Hematopoietic multipotent progenitor cell treated with erythropoietin and hydrocortisone succinate and interleukin-3 and kit ligand, for 15 days (in vitro differentiated cells): ENCODE measurements around the gene HMGCL.
"Not testable (repeated sequence)": the region's sequence is repeated elsewhere in the genome, so short reads cannot be mapped to it uniquely, and the experiment has no call there.

Source experiments
- DNase-seq: peaks from one replicate; pipeline ENCODE4 v3.0.0-alpha.2; 2015; ENCODE audit warnings: low spot score

The HMGCL gene

DNA sequence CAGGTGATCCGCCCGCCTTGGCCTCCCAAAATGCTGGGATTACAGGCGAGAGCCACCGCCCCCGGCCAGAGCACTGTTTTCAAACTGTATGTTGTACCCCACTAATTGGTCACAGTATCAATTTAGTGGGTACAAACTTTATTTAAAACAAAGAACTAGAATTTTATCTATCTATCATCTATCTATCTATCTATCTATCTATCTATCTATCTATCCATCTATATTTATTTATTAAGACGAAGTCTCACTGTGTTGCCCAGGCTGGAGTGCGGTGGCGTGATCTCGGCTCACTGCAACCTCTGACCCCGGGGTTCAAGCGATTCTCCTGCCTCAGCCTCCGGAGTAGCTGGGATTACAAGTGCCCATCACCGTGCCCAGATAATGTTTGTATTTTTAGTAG lies 1.4 kb upstream of the HMGCL start:
- not testable (repeated sequence) for DNase-seq

DNA sequence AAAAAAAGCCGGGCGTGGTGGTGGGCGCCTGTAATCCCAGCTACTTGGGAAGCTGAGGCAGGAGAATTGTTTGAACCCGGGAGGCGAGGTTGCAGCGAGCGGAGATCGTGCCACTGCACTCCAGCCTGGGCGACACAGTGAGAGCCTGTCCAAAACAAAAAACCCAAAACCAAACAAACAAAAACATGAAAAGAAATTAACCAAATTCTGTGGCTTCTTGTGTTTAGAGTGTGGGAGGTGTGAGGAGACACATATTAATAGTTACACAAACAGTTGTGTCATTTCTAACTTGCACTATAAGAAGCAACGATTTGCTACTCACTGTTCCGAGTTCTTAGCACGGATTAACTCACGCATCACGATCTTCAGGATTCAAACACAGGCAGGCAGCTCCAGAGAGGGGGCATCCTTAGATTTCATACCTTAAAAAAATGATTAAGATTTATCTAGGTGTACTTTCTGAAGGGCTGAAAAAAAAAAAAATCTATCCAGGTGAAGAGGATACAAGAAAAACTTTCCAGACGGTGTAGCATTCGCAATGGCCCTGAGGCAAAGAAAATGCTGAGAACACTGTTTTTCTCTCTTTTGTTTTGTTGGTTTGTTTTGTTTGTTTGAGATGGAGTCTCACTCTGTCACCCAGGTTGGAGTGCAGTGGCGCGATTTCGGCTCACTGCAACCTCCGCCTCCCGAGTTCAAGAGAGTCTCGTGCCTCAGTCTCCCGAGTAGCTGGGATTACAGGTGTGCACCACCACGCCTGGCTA lies 713 bp upstream of the HMGCL start:
- DNase-seq = no peak

DNA sequence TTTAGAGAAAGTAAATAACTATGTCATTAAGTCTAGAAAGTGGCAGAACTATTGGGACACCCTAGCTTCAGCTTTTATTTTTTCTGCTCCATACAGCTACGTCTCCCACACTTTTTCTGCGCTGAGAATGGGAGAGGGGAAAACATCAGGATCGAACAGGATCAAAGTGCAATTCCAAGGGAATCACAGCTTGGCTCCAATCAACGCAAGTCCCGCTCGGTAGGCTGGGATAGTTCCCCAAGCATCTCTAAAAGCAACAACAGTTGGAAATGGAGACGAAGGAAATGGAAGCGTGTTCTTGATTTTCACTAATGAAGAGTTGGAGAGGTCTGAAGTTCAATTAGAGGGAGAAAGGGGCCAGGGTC lies 536 bp downstream of the HMGCL start:
- no peak for DNase-seq

DNA sequence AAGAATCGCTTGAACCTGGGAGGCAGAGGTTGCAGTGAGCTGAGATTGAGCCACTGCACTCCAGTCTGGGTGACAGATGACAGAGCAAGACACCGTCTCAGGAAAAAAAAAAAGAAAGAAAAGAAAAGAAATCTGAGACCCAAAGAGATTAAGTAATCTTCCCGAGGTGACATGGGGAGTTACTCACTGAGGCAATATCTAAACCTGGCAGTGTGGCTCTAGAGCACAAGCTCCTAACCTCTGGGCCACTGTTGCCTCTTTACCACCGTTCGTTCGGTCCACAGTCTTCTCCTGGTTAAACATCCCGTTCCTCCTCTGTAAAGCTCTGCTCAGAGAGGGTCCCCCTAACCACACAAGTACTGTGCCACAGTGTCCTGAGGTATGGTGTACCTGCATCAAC lies 1.5 kb downstream of the HMGCL start:
- no peak for DNase-seq

DNA sequence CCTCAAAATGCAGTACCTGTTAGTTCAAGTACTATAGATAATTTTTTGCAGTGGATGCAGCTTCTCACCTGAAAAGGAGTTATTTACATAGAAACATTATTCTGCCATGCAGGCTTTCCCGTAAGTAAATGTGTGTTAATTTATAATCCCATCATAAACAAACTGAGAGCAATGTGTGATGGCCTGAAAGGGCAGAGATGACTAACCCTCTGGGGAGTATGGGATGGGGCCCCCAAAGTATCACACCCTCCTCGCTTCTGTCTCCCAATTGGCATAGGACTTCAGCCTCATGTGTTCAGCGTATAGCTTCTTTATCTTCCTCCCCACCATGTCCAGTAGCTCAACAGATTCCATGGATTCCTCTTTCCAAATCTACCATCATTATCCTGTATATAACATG lies 7.6 kb downstream of the HMGCL start:
- no peak for DNase-seq

DNA sequence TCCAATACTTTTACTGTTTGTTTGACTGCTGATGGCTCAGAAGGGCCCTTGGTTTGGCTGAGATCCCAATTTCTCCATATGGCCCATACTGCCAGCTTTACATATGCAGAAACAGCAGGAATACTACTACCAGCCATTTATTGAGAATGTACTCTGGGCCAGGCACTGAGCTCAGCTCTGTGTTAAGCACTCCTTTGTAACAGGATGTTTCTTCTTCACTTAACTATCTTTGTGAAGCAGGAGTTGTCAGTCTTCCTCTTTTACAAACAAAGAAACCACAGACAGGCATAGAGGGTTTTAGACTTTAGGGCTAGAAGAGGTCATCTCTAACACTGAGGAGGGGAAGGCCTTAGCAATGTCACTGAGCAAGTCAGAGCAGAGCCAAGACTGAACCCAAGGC lies 8.3 kb downstream of the HMGCL start:
- no peak for DNase-seq

DNA sequence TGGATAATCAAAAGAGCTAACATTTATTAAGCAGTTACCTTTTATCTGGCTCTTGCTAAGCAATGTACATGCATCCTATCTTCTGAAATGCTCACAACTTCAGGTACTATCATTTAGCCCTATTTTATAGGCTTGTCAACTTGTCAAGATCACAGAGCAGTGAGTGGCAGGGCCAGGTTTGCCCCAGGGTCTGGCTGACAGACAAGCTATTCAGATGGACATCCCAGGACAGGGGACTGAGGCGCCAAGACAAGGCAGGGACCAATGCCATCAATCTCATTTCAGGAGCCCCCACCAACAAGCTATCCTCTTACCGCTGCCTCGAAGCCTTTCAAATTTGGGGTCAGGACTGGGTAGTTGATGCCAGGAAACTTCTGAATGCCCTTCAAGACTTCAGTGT lies 8.9 kb downstream of the HMGCL start:
- DNase-seq = no peak

DNA sequence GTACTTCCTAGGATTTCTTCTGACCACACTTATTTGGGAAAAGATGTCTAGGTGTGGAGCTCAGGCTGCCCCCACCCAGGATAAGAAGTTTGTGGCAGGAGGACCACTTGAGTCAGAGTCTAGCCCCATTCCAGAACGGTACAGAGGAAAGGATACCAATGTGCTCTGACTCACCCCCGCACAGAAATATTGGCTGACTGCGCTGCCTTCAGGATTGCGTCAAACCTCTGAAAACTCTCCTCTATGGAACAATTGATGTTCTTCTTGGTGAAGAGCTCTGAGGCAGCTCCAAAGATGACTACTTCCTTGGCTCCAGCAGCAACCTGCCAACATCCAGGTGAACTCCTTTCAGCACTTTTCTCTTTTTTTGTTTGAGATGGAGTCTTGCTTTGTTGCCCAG lies 11.2 kb downstream of the HMGCL start:
- no peak for DNase-seq

DNA sequence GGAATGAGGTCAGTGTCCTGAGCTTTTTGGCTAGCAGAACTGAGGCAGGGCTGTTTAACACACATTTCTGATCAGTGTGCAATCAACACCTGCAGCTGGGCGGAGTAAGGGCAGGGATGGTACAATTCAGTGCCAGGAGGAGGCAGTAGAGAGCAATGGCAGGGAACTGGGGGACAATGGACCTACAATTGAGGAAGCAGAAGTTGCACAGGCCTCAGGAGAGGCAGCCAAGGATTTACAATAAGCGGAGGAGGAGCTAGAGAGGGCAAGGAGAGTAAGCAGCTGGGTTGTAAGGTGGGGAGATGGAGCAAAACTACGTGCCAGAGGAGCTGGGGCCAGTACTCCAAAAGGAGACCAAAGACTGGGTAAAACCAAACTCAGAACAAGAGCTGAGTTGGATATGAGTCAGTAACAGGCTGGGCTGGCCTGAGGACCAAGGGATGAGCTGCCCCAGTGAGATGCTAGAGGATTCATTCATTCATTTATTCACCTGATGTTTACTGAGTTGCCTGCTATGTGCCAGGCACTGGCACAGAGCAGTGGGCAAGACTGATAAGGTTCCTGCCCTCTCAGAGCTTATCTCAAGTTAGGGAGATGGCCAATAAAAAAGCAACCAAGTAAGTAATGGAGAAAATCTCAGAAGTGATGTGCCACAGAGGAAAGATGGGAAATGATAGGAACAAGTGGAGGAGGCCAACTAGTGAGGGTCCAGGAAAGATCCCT lies 14.2 kb downstream of the HMGCL start:
- peak; percentile 78 for DNase-seq

DNA sequence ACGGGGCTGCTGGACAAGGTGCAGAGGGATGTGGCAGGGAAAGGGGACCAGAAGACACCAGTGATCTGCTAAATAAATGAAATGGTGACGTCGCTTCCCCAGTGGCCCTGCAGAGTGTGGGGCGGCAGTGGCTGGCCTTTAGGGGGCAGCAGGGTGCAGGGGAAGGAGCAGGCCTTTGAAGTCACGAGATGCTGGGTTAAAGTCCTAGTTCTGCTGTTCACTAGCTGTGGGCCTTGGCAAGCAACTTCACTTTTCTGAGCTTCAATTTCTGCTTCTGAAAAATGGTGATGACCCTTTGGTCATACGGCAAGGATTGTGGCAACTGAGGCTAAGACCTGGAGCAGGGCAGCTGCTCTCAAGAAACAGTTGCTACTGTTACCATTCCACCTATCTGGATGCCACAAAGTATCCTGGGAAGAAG lies 15.5 kb downstream of the HMGCL start:
- peak; percentile 89 for DNase-seq

DNA sequence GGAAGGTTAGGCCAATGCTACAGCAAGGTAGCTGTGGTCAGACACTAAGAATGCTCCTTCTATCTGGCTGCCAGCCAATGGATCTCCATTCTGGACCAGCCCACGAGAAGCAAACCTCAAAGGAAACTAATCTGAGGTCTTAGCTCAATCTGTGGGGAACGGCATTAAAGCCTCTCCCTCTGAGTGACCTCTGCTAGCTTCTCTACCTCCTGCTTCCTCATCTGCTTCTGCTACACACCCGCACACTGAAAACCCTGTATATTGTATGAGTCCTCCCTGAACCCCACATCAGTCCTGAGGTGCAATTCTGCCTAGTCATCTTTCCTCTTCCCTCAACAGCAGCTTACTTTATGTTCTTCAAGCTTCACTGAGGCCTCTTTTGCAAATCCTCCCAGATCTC lies 17.8 kb downstream of the HMGCL start:
- no peak for DNase-seq

DNA sequence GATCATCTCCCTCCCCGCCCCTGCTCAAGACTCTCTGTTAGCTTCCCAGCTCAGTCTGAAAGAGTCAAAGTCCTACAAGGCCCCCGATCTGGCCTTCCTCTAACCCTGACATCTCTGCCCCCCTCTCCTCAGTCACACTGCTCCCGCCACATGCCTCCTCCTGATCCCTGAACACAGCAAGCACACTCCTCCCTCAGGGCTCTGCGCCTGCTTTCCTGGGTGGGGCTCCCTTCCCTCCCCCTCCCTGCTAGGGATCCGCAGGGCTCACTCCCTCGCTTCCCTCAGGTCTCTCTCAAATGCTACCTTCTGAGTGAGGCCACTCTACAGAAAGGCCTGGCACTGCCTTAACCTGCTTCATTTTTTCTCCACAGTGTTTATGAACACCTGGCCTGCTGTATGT lies 18.9 kb downstream of the HMGCL start:
- DNase-seq = no peak

DNA sequence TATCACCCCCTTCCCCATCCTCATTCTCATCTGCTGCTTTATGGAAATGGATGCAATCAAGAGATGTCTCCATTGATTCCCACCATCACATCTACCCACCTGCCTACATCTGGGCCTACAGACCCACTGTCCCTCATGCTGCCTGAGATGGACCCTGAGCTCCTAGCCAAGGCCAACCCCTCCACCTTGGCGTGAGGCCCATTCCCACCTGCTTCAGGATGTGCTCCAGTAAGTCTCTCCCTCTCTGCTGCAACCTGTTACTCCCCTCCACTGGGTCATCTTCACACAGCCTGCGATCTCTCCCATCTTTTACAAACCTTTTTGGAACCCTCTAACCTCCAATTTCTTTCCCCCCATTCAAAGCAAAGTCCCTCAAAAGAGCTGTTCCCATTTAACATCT lies 20.2 kb downstream of the HMGCL start:
- DNase-seq = no peak

DNA sequence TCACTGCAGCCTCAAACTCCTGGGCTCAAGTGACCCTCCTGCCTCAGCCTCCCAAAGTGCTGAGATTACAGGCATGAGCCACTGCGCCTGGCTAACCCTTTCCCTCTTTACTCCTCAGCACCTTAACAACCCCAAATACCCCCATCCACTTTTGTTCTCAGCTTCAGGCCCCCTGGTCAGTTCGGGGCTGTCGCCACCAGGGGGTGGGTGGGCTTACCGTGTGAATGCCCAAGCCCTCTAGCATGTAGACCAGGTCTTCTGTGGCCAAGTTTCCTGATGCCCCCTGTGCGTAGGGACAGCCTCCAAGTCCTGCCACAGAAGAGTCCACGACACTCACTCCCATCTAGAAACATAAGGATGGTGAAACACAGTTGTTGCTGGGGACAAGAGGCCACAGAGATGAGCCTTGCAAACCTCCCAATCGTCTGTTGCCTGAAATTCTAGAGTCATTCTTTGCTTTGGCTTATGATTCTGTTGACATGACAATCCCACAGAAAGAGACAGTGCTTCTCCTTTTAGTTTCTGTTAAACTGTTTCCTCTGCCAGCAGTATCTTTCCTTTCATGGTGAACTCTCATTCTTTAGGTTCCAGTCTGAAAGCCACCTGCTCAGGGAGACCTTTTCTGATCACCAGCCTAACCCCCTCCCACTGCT lies 20.9 kb downstream of the HMGCL start:
- no peak for DNase-seq

DNA sequence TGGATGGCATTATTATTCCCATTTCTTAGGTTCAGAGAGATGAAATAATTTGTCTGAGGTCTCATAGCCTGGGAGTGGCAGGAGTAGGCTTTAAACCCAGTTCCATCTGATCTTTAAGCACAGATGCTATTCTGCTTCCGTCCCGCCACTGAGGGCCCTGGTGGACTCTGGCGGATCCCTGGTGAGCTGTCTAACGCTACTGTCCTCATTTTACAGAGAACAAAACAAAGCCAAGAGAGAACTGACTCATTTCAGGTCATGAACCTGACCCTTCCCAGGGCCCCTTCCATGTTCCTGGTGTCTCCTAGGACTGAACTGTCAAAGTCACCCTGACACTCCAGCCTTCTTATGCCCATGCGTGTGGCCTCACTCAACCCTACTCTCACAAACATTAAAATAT lies 21.6 kb downstream of the HMGCL start:
- no peak for DNase-seq

DNA sequence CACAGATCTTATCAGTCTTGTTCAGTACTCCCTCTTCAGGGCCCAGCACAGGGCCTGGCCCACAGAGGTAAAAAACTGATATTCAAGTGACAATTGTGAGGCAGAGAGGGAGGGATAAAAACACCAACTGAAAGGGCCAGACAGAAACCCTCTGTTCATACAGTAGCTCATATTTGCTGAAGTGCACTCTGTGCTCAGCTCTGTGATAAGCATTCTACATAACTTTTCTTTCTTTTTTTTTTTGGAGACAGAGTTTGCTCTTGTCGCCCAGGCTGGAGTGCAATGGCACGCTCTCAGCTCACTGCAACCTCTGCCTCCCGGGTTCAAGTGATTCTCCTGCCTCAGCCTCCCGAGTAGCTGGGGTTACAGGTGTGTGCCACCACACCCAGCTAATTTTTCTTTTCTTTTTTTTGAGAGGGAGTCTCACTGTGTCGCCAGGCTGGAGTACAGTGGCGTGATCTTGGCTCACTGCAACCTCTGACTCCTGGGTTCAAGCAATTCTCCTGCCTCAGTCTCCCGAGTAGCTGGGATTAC lies 22.4 kb downstream of the HMGCL start:
- DNase-seq = not testable (repeated sequence)

DNA sequence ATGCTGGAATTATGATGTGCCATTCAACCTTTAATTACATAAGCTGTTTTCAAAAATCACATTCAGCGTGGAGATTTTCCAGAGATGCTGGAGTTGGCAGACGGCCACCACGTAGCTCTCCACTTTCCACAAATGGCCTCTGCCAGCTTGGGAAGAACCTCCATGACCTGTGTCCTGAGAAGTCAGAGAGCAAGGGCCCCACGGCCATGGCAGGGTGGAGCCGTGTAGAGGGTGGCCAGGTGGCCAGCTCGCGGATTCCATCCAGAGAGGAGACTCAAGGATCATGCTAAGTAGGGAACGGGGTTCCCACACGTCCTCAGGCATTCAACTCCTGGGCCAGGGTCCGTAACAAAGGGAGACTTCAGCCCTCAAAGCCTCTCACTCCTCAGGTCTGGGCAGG lies 23.4 kb downstream of the HMGCL start:
- no peak for DNase-seq

DNA sequence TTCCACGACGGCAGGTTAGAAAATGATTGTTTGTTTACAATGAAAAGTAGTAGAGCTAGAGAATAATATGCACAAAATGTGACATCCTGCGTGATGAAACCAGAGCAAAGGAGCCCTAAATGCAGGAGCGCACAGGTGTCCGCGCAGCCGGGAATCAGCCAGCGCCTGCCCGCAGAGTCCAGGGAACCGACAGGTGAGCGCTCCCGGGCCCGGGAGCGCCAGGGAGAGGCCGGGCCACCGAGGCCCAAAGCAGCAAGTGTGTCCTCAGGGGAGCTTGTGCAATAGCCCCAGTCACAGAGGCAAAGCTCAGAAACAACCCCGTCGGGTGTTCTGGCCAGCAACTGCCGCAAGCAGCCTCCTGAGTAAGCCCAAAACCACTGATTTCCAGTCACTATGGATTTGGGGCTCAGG lies 23.9 kb downstream of the HMGCL start:
- no peak for DNase-seq

DNA sequence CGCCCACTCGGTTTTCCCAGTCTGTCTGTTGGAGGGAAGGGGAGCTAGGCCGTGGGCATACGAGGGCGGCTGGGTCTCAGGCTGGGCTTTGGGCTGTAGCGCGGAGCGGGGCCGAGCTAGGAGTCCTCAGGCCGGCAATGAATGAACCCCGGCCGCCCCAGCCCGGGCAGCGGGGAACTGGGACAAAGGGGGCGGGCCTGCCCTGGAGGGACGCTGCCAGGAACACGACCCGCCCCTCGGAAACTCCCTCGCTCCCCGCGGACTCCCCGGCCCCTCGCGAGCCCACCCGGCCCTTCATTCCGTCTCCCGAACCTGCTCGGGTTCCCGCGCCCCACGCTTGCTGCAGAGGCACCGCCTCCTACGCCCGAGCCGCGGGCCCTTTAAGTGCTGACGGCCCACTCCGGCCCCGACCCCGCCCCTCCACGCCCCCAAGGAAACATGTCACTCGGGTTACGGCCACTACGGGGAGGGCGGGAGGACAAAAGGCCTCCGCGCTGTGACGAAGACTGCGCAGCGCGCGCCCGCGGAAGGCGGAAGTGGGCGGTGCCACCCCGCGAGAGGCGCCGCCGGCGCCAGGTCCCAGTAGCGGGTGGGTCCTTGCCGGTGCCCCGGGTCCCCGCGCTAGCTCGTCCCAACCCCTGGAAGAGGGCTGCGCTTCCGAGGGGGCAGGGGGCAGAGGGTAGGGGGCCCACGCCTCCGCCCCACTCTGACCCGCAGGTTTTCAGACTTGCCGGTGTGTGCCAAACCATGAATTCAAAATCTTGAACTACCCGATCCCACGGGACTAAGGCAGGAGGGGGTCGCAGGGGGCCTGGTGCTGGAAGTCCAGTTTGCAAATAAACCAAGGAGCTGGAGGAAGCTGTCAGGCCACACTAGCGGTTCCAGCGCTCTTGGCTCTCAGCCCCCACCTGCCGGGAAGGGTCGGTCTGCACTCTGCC lies 24.6 kb downstream of the HMGCL start, which contains the start of gene GALE:
Gene GALE (minus strand): TSS at position 355 of the 938 bp plus-strand sequence. CDS start 1,747 bp downstream, outside the sequence.
- DNase-seq = peak; percentile 97

DNA sequence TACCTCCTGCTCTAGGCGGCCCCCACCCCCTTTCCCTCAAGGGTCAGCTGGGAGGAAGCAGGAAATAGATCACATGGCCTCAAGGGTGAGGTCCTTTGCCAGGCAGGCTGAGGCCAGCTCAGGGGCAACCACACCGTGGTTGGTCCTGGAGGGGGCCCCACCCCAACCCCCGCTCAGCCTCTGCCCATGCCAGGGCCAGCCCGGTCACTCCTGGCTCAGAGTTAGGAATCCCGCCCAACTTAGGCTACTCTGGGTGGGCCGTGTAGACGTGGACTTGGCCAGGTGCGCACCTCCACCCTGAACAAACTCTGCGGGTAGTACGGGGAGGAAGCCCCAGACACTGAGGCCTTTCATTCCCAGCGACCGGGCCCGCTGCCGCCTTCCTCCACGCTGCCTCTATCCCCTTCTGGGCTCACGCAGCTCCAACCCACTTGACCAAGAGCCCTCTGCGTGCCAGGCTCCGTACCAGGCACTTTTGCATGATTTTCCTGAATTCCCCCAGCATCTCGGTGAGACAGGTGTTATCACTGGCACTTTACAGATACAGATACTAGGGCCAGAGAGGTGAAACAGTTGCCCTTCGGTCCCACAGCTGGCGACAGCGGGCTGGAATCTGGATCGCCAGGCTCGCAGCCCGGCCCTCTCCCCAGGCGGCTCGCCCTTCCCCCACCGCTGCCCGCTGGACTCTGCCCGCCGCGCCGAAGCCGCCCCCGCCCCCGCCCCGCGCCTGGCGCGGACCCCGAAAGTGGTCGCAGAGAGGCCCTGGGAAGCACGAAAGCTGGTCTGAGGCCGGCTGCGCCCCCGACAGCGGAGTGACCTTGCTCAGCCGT lies 25.4 kb downstream of the HMGCL start:
- DNase-seq = no peak

DNA sequence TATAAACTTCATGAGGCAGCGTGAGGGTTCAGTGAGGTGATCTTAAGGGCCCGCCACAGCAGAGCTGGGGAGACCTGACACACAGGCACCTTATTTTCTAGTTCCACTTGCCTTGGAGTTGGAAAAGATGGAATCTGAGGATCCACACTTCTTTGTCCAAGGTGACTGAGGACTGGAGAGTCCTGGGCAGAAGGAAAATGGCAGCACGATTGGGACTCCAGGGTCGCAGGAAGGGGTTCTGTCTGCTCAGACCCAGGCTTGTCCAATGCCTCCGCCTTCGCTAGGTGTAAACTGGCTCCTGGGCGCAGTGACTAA lies 26.0 kb downstream of the HMGCL start:
- DNase-seq = no peak
